IMR-90 (cell line): ENCODE measurements around the gene PCDHGB5. TPM values are rescaled to one million over a fixed set of nuclear protein-coding genes. Genes with fewer than 3 reads are reported as not detected.

Source experiments
- ATAC-seq: fragments of 200-7000 bp; cut with Tn5 transposase; 2 replicates; pipeline ENCODE4 v1.9.1; 2020; ENCODE audit warnings: low read depth, mild to moderate bottlenecking, moderate library complexity
- BruUV-seq: library from RNA; stranded (reverse); fragments of 400-500 nt; replicated peaks from 2 replicates; lab custom pipeline; 2021; lab: Mats Ljungman, UMichigan
- CTCF ChIA-PET: fragments of 300-600 bp; formaldehyde crosslinking; extraction: SDS; loops from one replicate; lab custom pipeline; 2021; ENCODE audit warnings: antibody characterized with exemption; lab: Yijun Ruan, JAX
- POLR2A ChIA-PET: fragments of 300-600 bp; sonication (Branson Sonifier 250); formaldehyde crosslinking; loops from one replicate; lab custom pipeline; 2022; ENCODE audit warnings: antibody characterized with exemption; ENCODE audit not compliant: unreplicated experiment; lab: Charles Lee
- DNase-seq: peaks from one replicate; pipeline ENCODE4 v3.0.0; 2013
- H2AFZ ChIP-seq: replicated peaks from 2 replicates; pipeline ENCODE3; 2013; ENCODE audit warnings: low read length, mild to moderate bottlenecking; ENCODE audit not compliant: poor library complexity
- H2AK5ac ChIP-seq: 2 replicates; pipeline ENCODE4 v1.6.1; 2013; ENCODE audit warnings: low read depth, low read length, inconsistent platforms
- H2AK9ac ChIP-seq: replicated peaks from 2 replicates; pipeline ENCODE3; 2013; ENCODE audit warnings: mild to moderate bottlenecking, low read depth, low read length, moderate library complexity; ENCODE audit not compliant: poor library complexity
- H2BK120ac ChIP-seq: 2 replicates; pipeline ENCODE4 v1.6.1; 2013; ENCODE audit warnings: low read depth, low read length, inconsistent platforms
- H2BK15ac ChIP-seq: 3 replicates; pipeline ENCODE4 v1.6.1; 2013; ENCODE audit warnings: low read depth, low read length, inconsistent platforms
- H2BK20ac ChIP-seq: 2 replicates; pipeline ENCODE4 v1.6.1; 2013; ENCODE audit warnings: low read depth, mild to moderate bottlenecking, inconsistent platforms, low read length, moderate library complexity
- H2BK5ac ChIP-seq: 2 replicates; pipeline ENCODE4 v1.6.1; 2013; ENCODE audit warnings: mild to moderate bottlenecking, low read depth, low read length, inconsistent platforms; ENCODE audit not compliant: poor library complexity, severe bottlenecking
- H3K14ac ChIP-seq: replicated peaks from 2 replicates; pipeline ENCODE4 v1.6.1; 2013; ENCODE audit warnings: low read depth, low read length, inconsistent platforms
- H3K18ac ChIP-seq: 2 replicates; pipeline ENCODE4 v1.6.1; 2013; ENCODE audit warnings: low read depth, low read length, control low read depth
- H3K23ac ChIP-seq: 2 replicates; pipeline ENCODE4 v1.6.1; 2013; ENCODE audit warnings: low read depth, low read length, inconsistent platforms
- H3K27ac ChIP-seq: 2 replicates; pipeline ENCODE4 v1.5.1; 2013; ENCODE audit warnings: mild to moderate bottlenecking, control low read depth, low read length; ENCODE audit not compliant: insufficient read depth
- H3K27me3 ChIP-seq: 2 replicates; pipeline ENCODE4 v1.6.1; 2013; ENCODE audit warnings: low read length; ENCODE audit not compliant: control insufficient read depth, insufficient read depth
- H3K36me3 ChIP-seq: 2 replicates; pipeline ENCODE4 v1.6.1; 2013; ENCODE audit warnings: low read length, mixed read lengths; ENCODE audit not compliant: control insufficient read depth, insufficient read depth
- H3K4ac ChIP-seq: 2 replicates; pipeline ENCODE4 v1.6.1; 2013; ENCODE audit warnings: low read depth, low read length, inconsistent platforms
- H3K4me1 ChIP-seq: 2 replicates; pipeline ENCODE4 v1.6.1; 2013; ENCODE audit warnings: low read length, mixed read lengths; ENCODE audit not compliant: control insufficient read depth, insufficient read depth
- H3K4me2 ChIP-seq: 2 replicates; pipeline ENCODE4 v1.6.1; 2013; ENCODE audit warnings: low read depth, mild to moderate bottlenecking, control low read depth, low read length, moderate library complexity
- H3K4me3 ChIP-seq: 2 replicates; pipeline ENCODE4 v1.5.1; 2013; ENCODE audit warnings: low read depth, mild to moderate bottlenecking, control low read depth, low read length, moderate library complexity; ENCODE audit not compliant: insufficient read depth
- H3K56ac ChIP-seq: 2 replicates; pipeline ENCODE4 v1.6.1; 2013; ENCODE audit warnings: low read length, inconsistent platforms; ENCODE audit not compliant: insufficient read depth; ENCODE audit errors: extremely low read depth
- H3K79me1 ChIP-seq, 2 experiments: 2 replicates each; pipeline ENCODE4 v1.6.1; 2013; ENCODE audit warnings: low read length in 2 of 2, inconsistent platforms in 1 of 2, low read depth in 1 of 2
- H3K9ac ChIP-seq: 2 replicates; pipeline ENCODE4 v1.6.1; 2013; ENCODE audit warnings: low read depth, low read length, control low read depth
- H3K9me1 ChIP-seq: 2 replicates; pipeline ENCODE4 v1.6.1; 2013; ENCODE audit warnings: low read length, inconsistent platforms; ENCODE audit not compliant: insufficient read depth
- H3K9me3 ChIP-seq: 2 replicates; pipeline ENCODE4 v1.6.1; 2013; ENCODE audit warnings: low read length; ENCODE audit not compliant: control insufficient read depth, insufficient read depth
- H4K20me1 ChIP-seq: 2 replicates; pipeline ENCODE4 v1.6.1; 2013; ENCODE audit warnings: low read length, inconsistent platforms; ENCODE audit not compliant: insufficient read depth
- H4K5ac ChIP-seq: 2 replicates; pipeline ENCODE4 v1.6.1; 2013; ENCODE audit warnings: mild to moderate bottlenecking, low read depth, low read length, control low read depth
- H4K8ac ChIP-seq, 2 experiments: 2 replicates each; pipeline ENCODE4 v1.6.1; 2013; ENCODE audit warnings: low read depth in 2 of 2, low read length in 2 of 2, control low read depth in 1 of 2, inconsistent platforms in 1 of 2
- H4K91ac ChIP-seq: 2 replicates; pipeline ENCODE4 v1.6.1; 2013; ENCODE audit warnings: low read depth, low read length, inconsistent platforms; ENCODE audit not compliant: insufficient read depth
- BHLHE40 ChIP-seq: fragments of 150-350 bp; IDR thresholded peaks from 2 replicates; pipeline ENCODE4 v1.6.1; 2016; ENCODE audit warnings: mild to moderate bottlenecking, low read depth, low read length
- CEBPB ChIP-seq: IDR thresholded peaks from 2 replicates; pipeline ENCODE4 v1.6.1; 2012; ENCODE audit warnings: low read depth, low read length, improper control_type of control experiment
- CHD1 ChIP-seq: IDR thresholded peaks from 2 replicates; pipeline ENCODE4 v1.6.1; 2012; ENCODE audit warnings: low read depth, low read length, improper control_type of control experiment
- FOS ChIP-seq: fragments of 150-350 bp; IDR thresholded peaks from 2 replicates; pipeline ENCODE4 v1.6.1; 2016; ENCODE audit warnings: low read depth, low read length
- NFE2L2 ChIP-seq: fragments of 150-350 bp; IDR thresholded peaks from 2 replicates; pipeline ENCODE4 v1.6.1; 2016; ENCODE audit warnings: low read depth, mild to moderate bottlenecking, low read length
- POLR2A ChIP-seq: IDR thresholded peaks from 2 replicates; pipeline ENCODE4 v1.6.1; 2012; ENCODE audit warnings: mild to moderate bottlenecking, low read depth, low read length
- RAD21 ChIP-seq: IDR thresholded peaks from 2 replicates; pipeline ENCODE4 v1.6.1; 2012; ENCODE audit warnings: low read length, improper control_type of control experiment
- RFX5 ChIP-seq: IDR thresholded peaks from 2 replicates; pipeline ENCODE4 v1.8.0; 2012; ENCODE audit warnings: low read depth, mild to moderate bottlenecking, low read length, moderate library complexity
- SMC3 ChIP-seq: fragments of 150-350 bp; IDR thresholded peaks from 2 replicates; pipeline ENCODE4 v1.6.1; 2016; ENCODE audit warnings: low read depth, mild to moderate bottlenecking, antibody characterized with exemption, low read length, moderate library complexity
- WGBS, 2 experiments: methylation state at CpG; one replicate each; pipeline versions ENCODE4 v1.1.5 to v1.1.7; 2013; ENCODE audit warnings: missing lambda C conversion rate in 2 of 2; ENCODE audit not compliant: insufficient read length in 1 of 2; ENCODE audit errors: extremely low coverage in 2 of 2; 5-methylcytosine and 5-hydroxymethylcytosine counted together
- dilution Hi-C: fragments of 300-500 bp; cut with HindIII; formaldehyde crosslinking; loops from one replicate; pipeline ENCODE4 v1.14.3; 2018; ENCODE audit warnings: low sequenced_read_pairs; ENCODE audit not compliant: unreplicated experiment
- in situ Hi-C: fragments of 300-500 bp; cut with MboI; formaldehyde crosslinking; loops from 3 replicates; pipeline ENCODE4 v1.14.3; 2019; ENCODE audit warnings: low sequenced_read_pairs, inconsistent platforms, mixed read lengths
- intact Hi-C: fragments of 100-400 bp; cut with micrococcal nuclease; formaldehyde crosslinking; loops from 2 replicates; pipeline ENCODE4 v1.10.0; 2022
- polyA plus RNA-seq, 3 experiments: library from polyadenylated mRNA; depleted of rRNA; stranded (reverse); fragments of >200 nt; gene quantifications; 2 replicates each; pipeline ENCODE4 v1.2.3, GENCODE V29; 2012; ENCODE audit warnings: low replicate concordance in 1 of 3
- total RNA-seq: library from RNA; depleted of rRNA; stranded (reverse); fragments of >200 nt; gene quantifications from 2 replicates; pipeline ENCODE4 v1.2.3, GENCODE V29; 2012
- TF ChIP-seq, protein P1 (sequence below): fragments of 150-350 bp; IDR thresholded peaks from 2 replicates; pipeline ENCODE4 v1.6.1; 2017; ENCODE audit warnings: mild to moderate bottlenecking, antibody characterized with exemption, low read length, low read depth

Gene PCDHGB5
- total and polyA plus RNA-seq, 2 of the 4 experiments (the other 2 are of a cell fraction) = 17.2 to 20.0 TPM

DNA sequence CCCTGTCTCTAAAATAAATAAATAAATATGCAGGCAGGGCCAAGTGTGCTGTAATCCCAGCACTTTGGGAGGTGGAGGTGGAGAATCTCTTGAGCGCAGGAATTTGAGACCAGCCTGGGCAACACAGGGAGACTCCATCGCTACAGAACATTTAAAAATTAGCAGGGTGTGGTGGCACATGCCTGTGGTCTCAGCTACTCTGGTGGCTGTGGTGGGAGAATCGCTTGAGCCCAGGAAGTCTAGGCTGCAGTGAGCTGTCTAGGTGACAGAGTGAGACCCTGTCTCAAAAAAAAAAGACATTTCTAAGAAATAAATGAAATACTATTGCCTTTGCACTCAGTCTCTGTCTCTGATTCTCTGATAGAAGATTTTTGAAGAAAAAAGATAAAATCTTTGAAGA, 13.8 kb downstream of the PCDHGB5 start:
- no peak overlapping the region for H3K4me3 ChIP-seq
- DNase-seq (no peak), ATAC-seq (no peak)
- H2AFZ ChIP-seq = no peak overlapping the region
- no peak overlapping the region; the same call in 1 of the 2 replicates for H3K4me2 ChIP-seq
- no peaks in the 10 kb centered on the region for H3K9me1 ChIP-seq
- BruUV-seq = no TSS peak
- H3K79me1 ChIP-seq = peaks cover 7 to 8% of the 10 kb centered on the region in 2 experiments; a peak in 2 of 4 replicates
- no peaks in the 10 kb centered on the region for H3K27me3 ChIP-seq
- TF ChIP-seq SMC3 (no peak), POLR2A (no peak), BHLHE40 (no peak), RAD21 (no peak), CHD1 (no peak), NFE2L2 (no peak), CEBPB (no peak), RFX5 (no peak), FOS (no peak)
- TF ChIP-seq, protein P1, sequence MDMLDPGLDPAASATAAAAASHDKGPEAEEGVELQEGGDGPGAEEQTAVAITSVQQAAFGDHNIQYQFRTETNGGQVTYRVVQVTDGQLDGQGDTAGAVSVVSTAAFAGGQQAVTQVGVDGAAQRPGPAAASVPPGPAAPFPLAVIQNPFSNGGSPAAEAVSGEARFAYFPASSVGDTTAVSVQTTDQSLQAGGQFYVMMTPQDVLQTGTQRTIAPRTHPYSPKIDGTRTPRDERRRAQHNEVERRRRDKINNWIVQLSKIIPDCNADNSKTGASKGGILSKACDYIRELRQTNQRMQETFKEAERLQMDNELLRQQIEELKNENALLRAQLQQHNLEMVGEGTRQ = no peak
- no peak overlapping the region for H3K14ac ChIP-seq
- no peak overlapping the region for H2BK5ac ChIP-seq
- no peak overlapping the region for H3K4ac ChIP-seq
- H3K4me1 ChIP-seq = no peaks in the 10 kb centered on the region
- H2BK20ac ChIP-seq = no peak overlapping the region
- no peak overlapping the region for H2AK5ac ChIP-seq
- dilution Hi-C loops (no loop called here), intact Hi-C loops (loop anchor here (5.0 kb wide), 1 partner anchor 84 kb away; no protein-coding TSS in a partner anchor), in situ Hi-C loops (no loop called here)
- peaks cover 52% of the 10 kb centered on the region for H3K9me3 ChIP-seq
- no peak overlapping the region for H4K8ac ChIP-seq
- H4K5ac ChIP-seq = no peak overlapping the region
- WGBS, 2 experiments = no CpG with 5 or more reads among the region's 3 CpGs
- no peak overlapping the region for H4K91ac ChIP-seq
- H2BK15ac ChIP-seq = no peak overlapping the region
- H3K23ac ChIP-seq = no peak overlapping the region
- no peak overlapping the region for H3K18ac ChIP-seq
- no peak overlapping the region for H2AK9ac ChIP-seq
- no peak overlapping the region; the same call in 1 of the 2 replicates for H3K56ac ChIP-seq
- no peak overlapping the region for H2BK120ac ChIP-seq
- H4K20me1 ChIP-seq = no peaks in the 10 kb centered on the region
- no peak overlapping the region for H3K27ac ChIP-seq
- POLR2A ChIA-PET = no interaction called here
- peaks cover 13% of the 10 kb centered on the region; the same call in 1 of the 2 replicates for H3K36me3 ChIP-seq
- no peak overlapping the region for H3K9ac ChIP-seq
- CTCF ChIA-PET = interaction anchor here (1.0 to 2.8 kb wide), 3 partner anchors 65 to 152 kb away, joined by 3 to 19 read pairs (median 3); no protein-coding TSS in a partner anchor
